Neural cell (in vitro differentiated cells): ENCODE measurements around the gene EYA3.

Experiments used
- CTCF ChIP-seq: fragments of 450-650 bp; IDR thresholded peaks from 2 replicates; pipeline ENCODE4 v1.5.1; 2014; ENCODE audit warnings: antibody characterized with exemption, mild to moderate bottlenecking, moderate library complexity; ENCODE audit not compliant: poor library complexity, severe bottlenecking
- EP300 ChIP-seq: fragments of 450-650 bp; conservative IDR thresholded peaks from 2 replicates; pipeline ENCODE4 v1.6.1; 2014; ENCODE audit warnings: antibody characterized with exemption, mild to moderate bottlenecking, moderate library complexity; ENCODE audit not compliant: poor library complexity, severe bottlenecking
- EZH2 ChIP-seq: fragments of 200-600, 300-800 bp; shearing (Covaris generic), sonication (generic); IDR thresholded peaks from 2 replicates; pipeline ENCODE4 v1.6.1; 2014; ENCODE audit warnings: antibody characterized with exemption, low read length, borderline replicate concordance, mild to moderate bottlenecking; ENCODE audit not compliant: insufficient read depth, poor library complexity, severe bottlenecking
- POLR2AphosphoS5 ChIP-seq: IDR thresholded peaks from 2 replicates; pipeline ENCODE4 v1.6.1; 2012
- RAD21 ChIP-seq: fragments of 450-650 bp; conservative IDR thresholded peaks from 2 replicates; pipeline ENCODE4 v1.6.1; 2014; ENCODE audit warnings: antibody characterized with exemption, mild to moderate bottlenecking, moderate library complexity
- SMC3 ChIP-seq: fragments of 450-650 bp; conservative IDR thresholded peaks from 2 replicates; pipeline ENCODE4 v1.6.1; 2014; ENCODE audit warnings: antibody characterized with exemption, mild to moderate bottlenecking, moderate library complexity; ENCODE audit not compliant: poor library complexity
- TAF1 ChIP-seq: IDR thresholded peaks from 2 replicates; pipeline ENCODE4 v1.6.1; 2012; ENCODE audit warnings: low read depth
- TF ChIP-seq, protein P1 (sequence below): IDR thresholded peaks from 2 replicates; pipeline ENCODE4 v1.6.1; 2012; ENCODE audit warnings: borderline replicate concordance

- TF ChIP-seq POLR2AphosphoS5: no peak
- no peak for TF ChIP-seq CTCF
- TF ChIP-seq EP300: no peak
- TF ChIP-seq SMC3: no peak
- no peak for TF ChIP-seq RAD21
- no peak for TF ChIP-seq TAF1
- TF ChIP-seq, protein P1, sequence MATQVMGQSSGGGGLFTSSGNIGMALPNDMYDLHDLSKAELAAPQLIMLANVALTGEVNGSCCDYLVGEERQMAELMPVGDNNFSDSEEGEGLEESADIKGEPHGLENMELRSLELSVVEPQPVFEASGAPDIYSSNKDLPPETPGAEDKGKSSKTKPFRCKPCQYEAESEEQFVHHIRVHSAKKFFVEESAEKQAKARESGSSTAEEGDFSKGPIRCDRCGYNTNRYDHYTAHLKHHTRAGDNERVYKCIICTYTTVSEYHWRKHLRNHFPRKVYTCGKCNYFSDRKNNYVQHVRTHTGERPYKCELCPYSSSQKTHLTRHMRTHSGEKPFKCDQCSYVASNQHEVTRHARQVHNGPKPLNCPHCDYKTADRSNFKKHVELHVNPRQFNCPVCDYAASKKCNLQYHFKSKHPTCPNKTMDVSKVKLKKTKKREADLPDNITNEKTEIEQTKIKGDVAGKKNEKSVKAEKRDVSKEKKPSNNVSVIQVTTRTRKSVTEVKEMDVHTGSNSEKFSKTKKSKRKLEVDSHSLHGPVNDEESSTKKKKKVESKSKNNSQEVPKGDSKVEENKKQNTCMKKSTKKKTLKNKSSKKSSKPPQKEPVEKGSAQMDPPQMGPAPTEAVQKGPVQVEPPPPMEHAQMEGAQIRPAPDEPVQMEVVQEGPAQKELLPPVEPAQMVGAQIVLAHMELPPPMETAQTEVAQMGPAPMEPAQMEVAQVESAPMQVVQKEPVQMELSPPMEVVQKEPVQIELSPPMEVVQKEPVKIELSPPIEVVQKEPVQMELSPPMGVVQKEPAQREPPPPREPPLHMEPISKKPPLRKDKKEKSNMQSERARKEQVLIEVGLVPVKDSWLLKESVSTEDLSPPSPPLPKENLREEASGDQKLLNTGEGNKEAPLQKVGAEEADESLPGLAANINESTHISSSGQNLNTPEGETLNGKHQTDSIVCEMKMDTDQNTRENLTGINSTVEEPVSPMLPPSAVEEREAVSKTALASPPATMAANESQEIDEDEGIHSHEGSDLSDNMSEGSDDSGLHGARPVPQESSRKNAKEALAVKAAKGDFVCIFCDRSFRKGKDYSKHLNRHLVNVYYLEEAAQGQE: no peak
- no peak for TF ChIP-seq EZH2
Measured at GRCh38 chr1:28087614-28088167, 719 bp downstream of the EYA3 start.
